Tongue (tissue), 2 donors: ENCODE results near the gene CFAP206. TPM values are rescaled to one million over a fixed set of nuclear protein-coding genes. Genes with fewer than 3 reads are reported as not detected.
"Not testable (repeated sequence)": the region's sequence is repeated elsewhere in the genome, so short reads cannot be mapped to it uniquely, and the experiment has no call there.

Experiments used
- DNase-seq: peaks from one replicate; pipeline ENCODE4 v3.0.0-alpha.2; 2015
- total RNA-seq: library from RNA; depleted of rRNA; stranded (reverse); fragments of >200 nt; gene quantifications from one replicate; pipeline ENCODE4 v1.2.3, GENCODE V29; 2014

Gene CFAP206
- total RNA-seq, 1 donor from 2014 or later = 2.1 TPM

DNA sequence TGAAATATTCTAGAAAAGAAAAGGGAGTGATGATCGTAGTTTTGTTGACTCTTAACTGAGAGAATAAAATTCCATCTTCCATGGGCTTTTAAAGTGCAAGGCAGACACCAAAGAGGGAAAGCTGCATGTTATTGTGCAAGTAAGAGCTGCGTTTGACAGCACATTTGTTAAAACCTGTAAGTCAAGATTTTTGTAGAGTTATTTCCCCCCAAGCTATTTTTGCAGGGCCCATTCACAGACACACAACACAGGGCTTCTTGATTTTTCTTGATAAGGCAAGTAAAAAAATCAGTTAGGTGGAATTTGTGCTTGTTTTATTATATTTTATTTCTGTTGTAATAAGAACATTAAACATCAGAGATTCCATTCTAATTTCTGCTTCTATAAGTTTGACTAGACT is 13.8 kb downstream of the CFAP206 start:
- DNase-seq = peak; percentile 12

DNA sequence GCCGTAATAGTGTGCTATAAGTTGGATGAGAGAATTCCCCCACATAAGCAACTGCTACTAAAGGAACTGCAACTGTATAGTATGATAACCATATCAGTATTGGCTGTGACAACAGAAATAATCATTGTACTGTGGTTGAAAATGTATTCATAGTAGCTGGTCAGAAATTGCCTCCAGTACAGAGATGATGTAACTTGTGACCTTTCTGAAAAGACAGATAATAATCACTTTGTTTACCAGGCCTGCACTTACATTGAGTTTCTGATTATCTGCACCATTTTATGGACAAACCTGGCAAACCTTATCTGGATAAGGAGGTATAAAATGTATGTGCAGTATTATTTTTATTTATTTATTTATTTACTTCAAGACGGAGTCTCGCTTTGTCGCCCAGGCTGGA is 19.0 kb downstream of the CFAP206 start:
- no peak for DNase-seq

GRCh38 chr6:87430499-87430898 is 22.7 kb downstream of the CFAP206 start:
- DNase-seq = no peak

DNA sequence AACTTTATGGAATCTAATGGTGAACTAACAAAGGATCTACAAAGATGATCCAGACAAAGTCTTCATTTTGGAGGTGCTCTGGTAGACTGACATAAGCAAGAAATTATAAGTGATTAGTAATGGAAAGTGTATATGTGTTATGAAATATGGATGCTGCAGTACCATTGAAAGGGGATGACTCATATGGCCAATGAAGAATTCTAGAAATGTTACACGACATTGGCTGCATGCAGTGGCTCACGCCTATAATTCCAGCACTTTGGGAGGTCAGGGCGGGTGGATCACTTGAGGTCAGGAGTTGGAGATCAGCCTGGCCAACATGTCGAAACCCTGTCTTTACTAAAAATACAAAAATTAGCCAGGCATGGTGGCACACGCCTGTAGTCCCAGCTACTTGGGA is 23.5 kb downstream of the CFAP206 start:
- no peak for DNase-seq

GRCh38 chr6:87436435-87436834 is 28.7 kb downstream of the CFAP206 start:
- peak; percentile 88 for DNase-seq

GRCh38 chr6:87441711-87442110 is 33.9 kb downstream of the CFAP206 start:
- DNase-seq = no peak

DNA sequence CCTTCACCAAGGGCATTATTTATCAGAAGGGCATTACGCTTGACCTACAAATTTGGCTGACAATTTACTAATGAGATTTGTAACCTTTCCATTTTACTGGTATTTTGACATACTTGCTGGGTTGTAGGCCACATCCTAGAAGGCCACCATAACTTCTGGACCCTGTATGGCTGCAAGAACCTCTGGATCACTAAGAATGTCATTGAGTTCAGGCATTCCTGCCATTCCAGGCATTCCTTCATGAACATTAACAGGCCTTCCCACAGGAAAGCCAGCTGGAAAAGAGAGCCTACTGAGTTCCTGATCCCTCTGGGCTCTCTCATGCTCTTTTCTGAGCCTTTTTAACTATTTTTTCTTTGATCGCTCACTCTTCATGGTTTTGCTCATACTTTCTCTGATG is 36.6 kb downstream of the CFAP206 start:
- DNase-seq = no peak

GRCh38 chr6:87465051-87465450 is 57.3 kb downstream of the CFAP206 start:
- DNase-seq = no peak

DNA sequence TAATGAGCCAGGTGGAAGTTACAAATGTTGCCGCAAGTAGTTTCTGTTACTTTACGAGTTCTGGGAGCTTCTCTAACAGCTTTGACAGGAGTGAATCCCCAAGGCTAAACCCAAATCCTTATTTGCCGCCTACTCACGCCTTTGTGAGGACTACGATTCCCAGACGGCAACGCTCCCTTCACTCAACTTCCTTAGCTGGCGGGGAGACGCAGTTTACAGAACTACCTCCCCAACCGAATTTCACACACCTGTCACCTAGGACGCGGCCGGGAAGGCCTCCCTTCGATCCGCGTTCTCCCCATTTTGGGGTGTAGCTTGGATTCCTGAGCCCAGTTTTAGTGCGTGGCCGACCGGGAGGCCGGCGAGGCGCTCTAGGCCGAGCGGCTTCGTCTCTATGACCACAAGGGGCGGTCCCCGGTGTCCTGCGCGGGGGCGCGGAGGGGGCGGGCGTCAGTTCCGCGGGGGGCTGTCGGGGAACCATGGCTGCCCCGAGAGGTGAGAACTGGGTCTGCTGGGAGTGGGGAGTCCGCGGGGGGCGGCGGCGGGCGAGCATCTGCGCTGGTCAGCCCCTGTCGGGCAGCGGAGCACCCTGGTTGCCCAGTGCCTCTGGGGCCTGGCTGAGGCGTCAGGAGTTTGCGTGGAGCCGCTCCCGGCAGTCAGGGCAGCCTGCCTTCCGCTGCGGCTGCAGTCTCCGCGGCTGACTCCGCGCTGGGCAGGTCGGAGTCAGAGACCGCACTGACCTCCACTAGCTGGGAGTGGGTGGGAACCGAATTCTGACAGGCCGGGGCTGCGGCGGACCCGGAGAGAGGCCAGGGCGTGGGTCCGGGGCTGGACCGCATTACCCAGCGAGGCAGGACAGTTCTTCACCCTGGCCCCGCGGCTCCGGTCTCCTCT is 65.0 kb downstream of the CFAP206 start, which contains the start of gene SLC35A1:
Gene SLC35A1, plus strand, starts transcription at position 450 of the 894 bp plus-strand sequence. Its CDS starts 30 bp downstream, at position 480.
- peak; percentile 92 for DNase-seq

GRCh38 chr6:87473419-87473903 is 65.7 kb downstream of the CFAP206 start:
- no peak for DNase-seq

DNA sequence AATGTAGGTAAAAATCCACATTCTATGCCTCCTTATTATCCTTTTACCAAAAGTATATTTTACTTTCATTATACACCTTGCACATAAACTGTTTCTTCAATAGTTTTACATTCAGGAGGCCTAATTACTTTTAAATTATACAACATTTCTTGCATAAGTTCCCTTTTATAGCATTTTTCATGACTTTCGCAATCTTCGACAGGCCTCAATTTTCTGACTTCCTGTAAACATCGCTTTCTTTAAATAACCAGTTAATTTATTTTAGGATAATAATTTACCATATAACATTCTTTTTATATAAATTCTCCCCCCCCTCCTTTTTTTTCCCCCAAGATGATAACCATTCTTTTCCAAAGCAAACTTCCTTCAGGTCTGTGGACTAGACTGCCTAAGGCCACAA is 74.2 kb downstream of the CFAP206 start:
- DNase-seq = no peak

- DNase-seq = no peak
Observed at GRCh38 chr6:87482366-87482765, 74.6 kb downstream of the CFAP206 start.

DNA sequence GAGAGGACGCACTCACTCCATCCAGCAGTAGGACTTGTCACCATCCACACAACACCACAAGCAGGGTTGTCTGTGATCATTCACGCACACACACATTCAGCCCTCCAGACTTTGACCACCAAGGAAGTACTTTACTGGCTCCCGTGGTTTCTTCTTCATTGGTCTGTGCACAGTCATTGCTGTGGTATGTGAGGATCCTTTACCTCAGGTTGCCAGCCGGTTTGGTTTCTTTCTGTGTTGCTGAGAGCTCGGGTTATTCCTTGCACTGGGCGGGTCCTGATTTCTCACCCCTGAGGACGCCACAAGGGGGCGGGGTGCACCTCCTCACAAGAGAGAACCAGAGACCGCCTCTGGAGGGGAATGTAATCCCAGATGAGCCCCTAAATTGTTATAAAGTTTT is 76.2 kb downstream of the CFAP206 start:
- DNase-seq = peak; percentile 9

DNA sequence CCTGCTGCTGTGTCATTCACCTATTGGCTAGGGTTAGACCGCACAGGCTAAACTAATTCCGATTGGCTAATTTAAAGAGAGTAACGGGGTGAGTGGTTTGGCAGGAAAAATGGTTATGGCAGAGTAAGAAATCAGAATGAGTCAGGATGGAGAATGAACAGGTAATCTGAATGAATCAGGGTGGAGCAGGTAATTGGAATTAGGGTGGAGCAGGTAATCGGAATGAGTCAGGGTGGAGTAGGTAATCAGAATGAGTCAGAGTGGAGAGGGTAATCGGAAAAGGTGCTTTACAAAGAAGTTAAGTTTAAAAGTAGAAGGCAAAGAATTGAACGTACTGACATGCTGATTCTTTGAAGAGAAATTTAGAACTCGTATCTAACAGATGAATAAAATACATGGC is 76.7 kb downstream of the CFAP206 start:
- no peak for DNase-seq

GRCh38 chr6:87487555-87487954 is 79.8 kb downstream of the CFAP206 start:
- no peak for DNase-seq

GRCh38 chr6:87489326-87489725 is 81.6 kb downstream of the CFAP206 start:
- DNase-seq = not testable (repeated sequence)

DNA sequence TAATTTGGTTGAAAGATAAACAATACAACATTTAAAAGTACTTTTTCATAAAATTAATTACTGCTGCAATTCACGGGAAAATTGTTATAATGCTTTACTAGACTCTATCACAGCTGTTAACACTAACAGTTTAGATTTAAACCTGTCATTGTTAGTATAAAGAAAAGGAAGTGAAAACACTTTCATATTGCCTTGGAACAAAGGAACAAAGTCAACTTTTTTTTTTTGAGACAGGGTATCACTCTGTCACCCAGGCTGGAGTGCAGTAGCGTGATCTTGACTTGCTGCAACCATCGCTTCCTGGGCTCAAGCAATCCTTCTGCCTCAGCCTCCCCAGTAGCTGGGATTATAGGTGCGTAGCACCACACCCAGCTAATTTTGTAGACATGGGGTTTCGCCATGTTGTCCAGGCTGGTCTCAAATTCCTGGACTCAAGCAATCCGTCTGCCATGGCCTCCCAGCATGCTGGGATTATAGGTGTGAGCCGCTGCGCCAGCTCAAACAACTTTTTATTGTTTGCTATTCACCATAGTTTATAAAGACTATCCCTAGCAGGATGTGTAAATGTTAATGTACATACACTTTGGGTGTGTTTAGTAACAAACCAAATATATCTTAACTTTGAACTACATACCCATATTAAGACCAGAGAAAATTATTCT is 87.1 kb downstream of the CFAP206 start:
- DNase-seq = no peak

- no peak for DNase-seq
Observed at GRCh38 chr6:87498048-87498447, 90.3 kb downstream of the CFAP206 start.

GRCh38 chr6:87501809-87502572 is 94.2 kb downstream of the CFAP206 start:
- no peak for DNase-seq

- DNase-seq = no peak
Observed at GRCh38 chr6:87504441-87504840, 96.7 kb downstream of the CFAP206 start.
